Embryonic facial prominence (tissue), 1 donor: ENCODE data around the gene SMYD3.

Experiments used
- DNase-seq: peaks from one replicate; pipeline ENCODE4 v3.0.0-alpha.2; 2016; ENCODE audit errors: extremely low spot score

The SMYD3 gene

GRCh38 chr1:246515390-246516005 lies 8.4 kb upstream of the SMYD3 start:
- DNase-seq = no peak

DNA sequence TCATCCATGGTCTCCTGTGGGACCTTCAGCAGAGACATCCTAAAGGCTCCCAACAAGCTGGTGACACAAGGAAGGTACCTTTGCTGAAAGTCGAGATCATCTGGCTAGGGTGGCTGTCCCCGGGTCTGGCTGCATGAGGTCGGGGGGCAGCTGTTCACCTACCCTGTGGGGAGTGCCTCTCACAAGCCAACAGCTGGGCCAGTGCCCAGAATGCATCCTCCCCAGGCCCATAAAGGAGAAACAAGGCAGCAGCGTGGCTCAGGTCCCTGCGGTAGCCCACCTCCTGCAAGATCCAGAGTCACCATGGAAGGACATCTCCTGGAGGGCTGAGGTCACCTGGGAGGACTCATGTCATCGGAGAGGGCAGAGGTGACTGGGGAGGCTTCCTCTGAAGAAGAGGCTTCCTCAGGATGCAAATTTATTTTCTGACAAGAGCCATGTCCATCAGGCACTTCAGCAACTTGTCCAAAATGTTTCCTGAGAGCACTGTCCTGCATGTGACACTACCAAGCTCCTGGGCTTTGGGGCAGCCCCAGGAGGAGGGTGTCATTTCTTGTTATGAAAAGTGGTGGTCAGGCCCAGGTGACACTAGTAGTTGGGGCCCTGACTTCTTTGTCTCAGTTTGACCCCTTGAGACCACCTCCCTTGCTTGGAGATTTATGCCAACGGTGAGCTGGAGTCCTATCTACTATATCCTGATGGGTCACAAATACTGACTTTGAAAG lies 6.7 kb upstream of the SMYD3 start:
- DNase-seq = no peak

DNA sequence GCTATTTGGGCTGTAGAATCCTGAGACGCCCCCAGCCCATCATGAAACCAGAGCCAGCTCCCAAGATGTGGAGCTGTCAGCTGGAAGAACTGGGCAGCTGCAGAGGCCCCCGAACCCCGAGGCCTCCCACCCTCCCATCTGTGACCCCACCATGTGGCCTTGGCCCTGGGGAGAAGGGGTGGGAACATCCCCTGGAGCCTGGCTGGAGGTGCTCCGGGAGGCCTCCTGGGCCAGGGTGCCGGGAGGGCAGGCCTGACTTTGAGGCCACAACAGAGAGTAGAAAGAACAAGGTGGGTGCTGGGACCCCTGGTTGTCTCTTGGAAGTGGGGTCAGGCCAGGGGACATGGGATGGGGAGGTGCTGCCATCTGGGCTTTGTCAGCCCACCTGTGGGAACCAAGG lies 6.0 kb upstream of the SMYD3 start:
- DNase-seq = no peak

GRCh38 chr1:246512635-246513034 lies 5.6 kb upstream of the SMYD3 start:
- DNase-seq = no peak

GRCh38 chr1:246512230-246512629 lies 5.2 kb upstream of the SMYD3 start:
- DNase-seq = no peak

DNA sequence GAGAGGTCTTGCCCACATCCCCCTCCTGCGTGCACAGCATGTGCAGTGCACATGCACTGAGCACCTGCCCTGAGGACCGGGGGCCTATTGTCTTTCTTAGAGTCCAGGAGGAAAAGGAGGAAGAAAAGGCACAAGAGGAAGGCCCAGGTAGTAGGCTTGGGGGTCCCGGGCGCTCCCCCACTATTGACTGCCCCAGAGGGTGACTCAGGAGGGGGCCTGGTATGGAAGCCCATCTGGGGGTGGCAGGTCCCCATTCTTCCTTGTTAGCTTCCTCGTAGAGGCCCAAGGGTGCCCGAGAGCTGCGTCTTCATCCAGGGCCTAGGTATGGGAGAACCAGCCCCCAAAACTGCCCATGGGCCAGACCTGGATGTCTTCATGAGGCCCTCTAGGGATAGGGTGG lies 4.1 kb upstream of the SMYD3 start:
- DNase-seq = no peak

DNA sequence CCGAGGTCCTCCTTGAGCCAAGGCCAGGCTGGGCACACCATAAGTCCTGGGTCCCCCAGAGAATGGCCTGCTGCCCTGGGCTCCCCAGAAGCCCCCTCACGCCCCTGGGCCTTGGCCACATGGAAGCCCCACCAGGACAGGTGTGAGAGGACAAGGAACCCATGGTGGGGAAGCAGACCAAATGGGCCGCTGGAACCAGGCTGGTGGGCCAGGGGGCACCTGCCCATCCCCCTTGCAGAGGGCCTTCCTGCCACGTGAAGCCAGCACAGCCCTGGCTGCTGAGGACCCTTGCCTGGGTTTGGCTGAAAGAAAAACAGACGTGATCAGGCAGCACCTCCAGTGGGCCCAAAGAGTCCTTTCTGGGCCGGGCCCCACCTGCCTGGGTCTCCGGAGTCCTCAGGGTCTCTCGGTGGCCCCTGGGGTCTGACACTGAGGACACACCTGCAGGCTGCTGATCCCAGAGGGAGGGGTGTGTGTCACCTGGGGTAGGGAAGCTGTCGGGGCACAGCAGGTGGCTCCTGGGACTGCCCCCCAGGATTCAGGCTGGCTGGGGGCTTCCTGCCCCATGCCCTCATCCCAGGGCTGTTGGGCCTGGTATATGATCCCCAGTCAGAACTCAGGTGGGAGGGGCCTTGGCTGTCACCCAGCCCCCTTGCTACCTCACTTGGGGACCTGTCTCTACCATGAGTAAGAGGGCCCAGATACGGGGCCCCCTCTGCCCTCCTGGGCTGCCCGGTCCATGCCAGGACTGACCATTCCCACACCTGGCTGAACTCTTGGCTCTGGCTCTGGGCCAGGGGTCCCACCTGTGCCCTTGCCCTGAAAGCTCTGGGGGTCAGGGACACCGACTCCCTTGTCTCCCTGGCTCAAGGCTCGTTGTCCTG lies 3.3 kb upstream of the SMYD3 start:
- DNase-seq = no peak

GRCh38 chr1:246508897-246509688 lies 2.0 kb upstream of the SMYD3 start:
- no peak for DNase-seq

DNA sequence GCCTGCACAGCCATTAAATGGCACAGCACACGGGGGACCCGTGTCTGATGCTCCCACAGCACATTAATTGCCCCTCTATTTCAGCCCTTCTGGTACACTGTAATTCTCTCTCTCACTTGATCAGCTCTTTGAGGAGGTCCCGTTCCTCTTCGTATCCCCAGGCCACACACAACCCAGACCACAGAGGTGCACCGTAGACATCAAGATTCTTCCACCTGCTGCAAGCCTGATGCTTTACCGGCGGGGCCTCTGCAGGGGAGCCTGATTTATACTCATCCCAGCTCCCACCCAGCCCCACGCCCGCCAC lies 759 bp downstream of the SMYD3 start:
- no peak for DNase-seq

GRCh38 chr1:246503341-246503740 lies 3.7 kb downstream of the SMYD3 start:
- DNase-seq = no peak

DNA sequence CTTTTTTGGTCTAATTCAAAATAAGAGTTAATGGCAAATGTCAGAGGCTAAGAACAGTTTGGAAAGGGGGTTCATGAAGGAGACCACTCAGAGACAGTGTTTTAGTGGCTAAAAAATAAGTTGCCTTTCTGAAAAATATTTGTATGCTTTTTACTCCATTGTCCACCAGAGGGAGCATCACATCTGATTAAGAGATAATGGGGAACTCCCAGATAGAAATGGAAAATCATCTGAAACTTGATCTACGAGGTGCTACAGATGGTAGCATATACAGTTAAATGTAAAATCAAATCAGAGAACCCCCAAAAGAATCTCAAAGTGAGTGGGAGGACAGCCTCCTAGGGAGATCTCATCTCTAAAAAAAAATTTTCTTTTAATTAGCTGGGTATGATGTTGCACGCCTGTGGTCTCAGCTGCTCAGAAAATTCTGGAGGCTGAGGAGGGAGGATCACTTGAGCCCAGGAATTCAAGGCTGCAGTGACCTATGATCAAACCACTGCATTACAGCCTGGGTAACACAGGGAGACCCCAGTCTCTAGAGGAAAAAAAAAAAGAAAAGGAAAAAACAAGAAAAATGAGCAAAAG lies 9.7 kb downstream of the SMYD3 start:
- peak; percentile 24 for DNase-seq

GRCh38 chr1:246492611-246493245 lies 14.4 kb downstream of the SMYD3 start:
- peak; percentile 74 for DNase-seq

GRCh38 chr1:246491551-246492053 lies 15.5 kb downstream of the SMYD3 start:
- no peak for DNase-seq

GRCh38 chr1:246488674-246489073 lies 18.4 kb downstream of the SMYD3 start:
- no peak for DNase-seq

DNA sequence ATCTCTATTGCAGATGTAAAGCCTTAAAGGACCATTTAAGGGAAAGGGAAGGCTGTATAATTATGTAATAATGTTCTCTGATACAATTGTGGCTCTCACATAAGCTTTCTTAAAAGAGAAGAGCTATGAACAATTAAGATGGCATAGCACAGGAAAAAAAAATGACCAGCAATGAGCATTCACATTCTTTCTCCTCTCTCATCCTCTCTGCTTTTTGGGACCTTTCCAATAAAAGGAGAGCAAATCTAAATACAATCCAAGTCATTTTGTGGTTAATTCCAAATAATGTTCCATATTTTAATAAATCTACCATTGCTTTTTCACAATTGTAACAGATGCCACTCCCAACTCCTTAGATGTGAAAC lies 23.5 kb downstream of the SMYD3 start:
- DNase-seq = no peak

DNA sequence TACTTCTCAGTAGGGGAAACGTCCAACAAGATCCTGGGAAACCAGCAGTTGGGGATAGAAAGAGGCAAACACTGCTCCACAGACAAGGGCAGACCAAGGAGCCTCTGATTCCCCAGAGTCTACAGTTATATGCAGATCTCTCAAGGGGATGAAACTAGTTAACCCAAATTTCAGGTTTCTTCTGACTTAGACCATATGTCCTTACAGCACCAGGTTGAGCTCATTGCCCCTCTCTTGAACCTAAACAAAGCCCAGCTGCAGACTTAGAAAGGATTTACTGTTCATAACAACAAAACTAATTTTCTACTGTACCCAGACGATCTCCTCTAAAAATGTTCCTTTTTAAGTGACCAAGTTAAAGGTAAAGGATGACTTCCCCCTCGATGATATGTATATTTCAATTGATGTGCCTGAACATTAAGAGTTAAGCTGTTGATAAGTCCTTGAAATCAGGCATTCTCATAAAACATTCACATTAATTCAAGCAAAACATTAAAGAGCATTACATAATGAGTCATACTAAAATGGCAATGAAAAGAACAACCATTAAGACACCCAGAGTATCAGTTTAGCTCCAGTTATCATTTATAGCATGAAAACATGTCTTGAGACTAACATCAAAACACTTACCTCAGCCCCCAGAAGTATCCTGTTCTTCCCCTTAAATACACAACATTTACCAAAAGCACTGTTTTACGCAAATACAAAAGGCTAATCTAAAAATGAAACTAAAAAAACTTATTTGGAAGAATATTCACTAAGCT lies 24.1 kb downstream of the SMYD3 start:
- no peak for DNase-seq

- no peak for DNase-seq
These were observed 28.0 kb downstream of the SMYD3 start for GRCh38 chr1:246479061-246479460.

GRCh38 chr1:246477634-246478033 lies 29.4 kb downstream of the SMYD3 start:
- DNase-seq = no peak

DNA sequence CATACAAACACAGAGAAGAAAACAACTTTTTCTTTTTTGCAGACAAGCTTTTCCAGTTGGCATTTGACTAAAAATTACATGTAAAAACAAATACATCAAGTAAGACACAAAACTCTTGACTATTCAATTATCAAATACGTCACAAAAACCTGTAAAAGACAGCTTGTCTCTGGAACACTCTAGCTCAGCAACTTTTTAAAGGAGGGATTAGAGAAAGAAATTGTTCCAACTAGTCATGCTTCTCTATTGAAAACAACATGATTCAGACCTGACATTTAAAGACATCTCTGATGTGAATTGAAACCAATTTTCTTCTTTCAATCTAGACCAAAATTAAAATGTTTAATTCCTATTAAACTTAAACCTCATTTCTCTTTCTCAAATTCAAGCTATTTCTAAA lies 30.3 kb downstream of the SMYD3 start:
- DNase-seq = no peak

DNA sequence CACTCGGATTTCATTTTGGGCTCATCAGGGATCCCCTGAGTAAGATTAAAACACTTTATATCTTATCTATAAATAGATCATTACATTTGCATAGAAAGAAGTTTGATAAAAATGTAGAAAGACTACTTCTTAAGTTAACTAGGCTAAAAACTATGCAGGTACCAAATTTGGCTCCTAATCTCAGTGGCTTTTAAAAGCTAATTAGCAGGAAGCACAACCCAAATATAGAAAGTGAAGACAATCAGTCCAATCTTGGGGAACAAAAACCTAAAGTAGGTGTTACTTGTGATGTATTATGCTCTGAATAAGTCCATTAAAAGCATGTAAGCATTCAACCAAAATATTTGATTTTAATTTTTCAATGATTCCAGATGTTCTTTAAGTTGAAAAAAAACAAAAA lies 35.4 kb downstream of the SMYD3 start:
- DNase-seq = no peak
